ENCODE measurements around the gene KRTAP10-7.

Gene KRTAP10-7

GRCh38 chr21:44630440-44630839, 30.0 kb downstream of the KRTAP10-7 start:
- peak overlapping the region; percentile 20; the same call in 1 of the 2 replicates for H3K4me3 ChIP-seq (ENCODE audit: low read length)
- H3K27ac ChIP-seq (ENCODE audit: low read depth, low read length): no peak overlapping the region
- no peaks in the 10 kb centered on the region for H3K36me3 ChIP-seq (ENCODE audit: control insufficient read depth, low read length)
- no peaks in the 10 kb centered on the region for H3K79me2 ChIP-seq (ENCODE audit: control insufficient read depth, low read length)
- peak overlapping the region; percentile 34 for H3K4me2 ChIP-seq (ENCODE audit: low read length)
- H4K20me1 ChIP-seq (ENCODE audit: control insufficient read depth, insufficient read depth, low read depth, low read length): no peaks in the 10 kb centered on the region
- H3K9me2 ChIP-seq (replicated peaks; ENCODE audit: control insufficient read depth, low read length): no peaks in the 10 kb centered on the region
- H3K9me3 ChIP-seq (ENCODE audit: control insufficient read depth, insufficient read depth, low read length): peaks cover 41% of the 10 kb centered on the region
- no peaks in the 10 kb centered on the region for H3F3A ChIP-seq (ENCODE audit: control insufficient read depth, insufficient read depth)
- H3K4me1 ChIP-seq (ENCODE audit: control insufficient read depth, low read length): peaks cover 12% of the 10 kb centered on the region
- H3K27me3 ChIP-seq (ENCODE audit: control insufficient read depth, low read length): no peaks in the 10 kb centered on the region
- TF ChIP-seq EZH2phosphoT487 (IDR thresholded peaks at IDR 0.05; ENCODE audit: borderline replicate concordance, low read length) (no peak), CTCF (IDR thresholded peaks at IDR 0.05; ENCODE audit: low read depth, low read length, poor library complexity, severe bottlenecking) (no peak)

GRCh38 chr21:44632067-44632466, 31.7 kb downstream of the KRTAP10-7 start:
- Histone ChIP-seq H3K79me2 (ENCODE audit: control insufficient read depth, low read length) (no peaks in the 10 kb centered on the region), H3K9me3 (ENCODE audit: control insufficient read depth, insufficient read depth, low read length) (peaks cover 34% of the 10 kb centered on the region), H3K4me1 (ENCODE audit: control insufficient read depth, low read length) (peaks cover 12% of the 10 kb centered on the region), H3K4me3 (ENCODE audit: low read length) (no peak overlapping the region), H3K36me3 (ENCODE audit: control insufficient read depth, low read length) (no peaks in the 10 kb centered on the region), H3K4me2 (ENCODE audit: low read length) (no peak overlapping the region), H3K27ac (ENCODE audit: low read depth, low read length) (no peak overlapping the region), H4K20me1 (ENCODE audit: control insufficient read depth, insufficient read depth, low read depth, low read length) (no peaks in the 10 kb centered on the region), H3F3A (ENCODE audit: control insufficient read depth, insufficient read depth) (no peaks in the 10 kb centered on the region), H3K27me3 (ENCODE audit: control insufficient read depth, low read length) (no peaks in the 10 kb centered on the region), H3K9me2 (replicated peaks; ENCODE audit: control insufficient read depth, low read length) (no peaks in the 10 kb centered on the region)
- TF ChIP-seq CTCF (IDR thresholded peaks at IDR 0.05; ENCODE audit: low read depth, low read length, poor library complexity, severe bottlenecking) (no peak), EZH2phosphoT487 (IDR thresholded peaks at IDR 0.05; ENCODE audit: borderline replicate concordance, low read length) (no peak)

- Histone ChIP-seq H3K4me1 (ENCODE audit: control insufficient read depth, low read length) (no peaks in the 10 kb centered on the region), H3K79me2 (ENCODE audit: control insufficient read depth, low read length) (no peaks in the 10 kb centered on the region), H3K9me3 (ENCODE audit: control insufficient read depth, insufficient read depth, low read length) (peaks cover 5% of the 10 kb centered on the region; the same call in 1 of the 2 replicates), H3F3A (ENCODE audit: control insufficient read depth, insufficient read depth) (no peaks in the 10 kb centered on the region), H3K4me3 (ENCODE audit: low read length) (no peak overlapping the region), H3K36me3 (ENCODE audit: control insufficient read depth, low read length) (no peaks in the 10 kb centered on the region), H3K9me2 (replicated peaks; ENCODE audit: control insufficient read depth, low read length) (no peaks in the 10 kb centered on the region), H3K4me2 (ENCODE audit: low read length) (no peak overlapping the region), H3K27me3 (ENCODE audit: control insufficient read depth, low read length) (no peaks in the 10 kb centered on the region), H3K27ac (ENCODE audit: low read depth, low read length) (no peak overlapping the region), H4K20me1 (ENCODE audit: control insufficient read depth, insufficient read depth, low read depth, low read length) (no peaks in the 10 kb centered on the region)
- TF ChIP-seq CTCF (IDR thresholded peaks at IDR 0.05; ENCODE audit: low read depth, low read length, poor library complexity, severe bottlenecking) (no peak), EZH2phosphoT487 (IDR thresholded peaks at IDR 0.05; ENCODE audit: borderline replicate concordance, low read length) (no peak)
Observed at GRCh38 chr21:44636209-44637017, 36.0 kb downstream of the KRTAP10-7 start.
